ENCODE data around the gene ADCY9.

- TF ChIP-seq, protein P1, sequence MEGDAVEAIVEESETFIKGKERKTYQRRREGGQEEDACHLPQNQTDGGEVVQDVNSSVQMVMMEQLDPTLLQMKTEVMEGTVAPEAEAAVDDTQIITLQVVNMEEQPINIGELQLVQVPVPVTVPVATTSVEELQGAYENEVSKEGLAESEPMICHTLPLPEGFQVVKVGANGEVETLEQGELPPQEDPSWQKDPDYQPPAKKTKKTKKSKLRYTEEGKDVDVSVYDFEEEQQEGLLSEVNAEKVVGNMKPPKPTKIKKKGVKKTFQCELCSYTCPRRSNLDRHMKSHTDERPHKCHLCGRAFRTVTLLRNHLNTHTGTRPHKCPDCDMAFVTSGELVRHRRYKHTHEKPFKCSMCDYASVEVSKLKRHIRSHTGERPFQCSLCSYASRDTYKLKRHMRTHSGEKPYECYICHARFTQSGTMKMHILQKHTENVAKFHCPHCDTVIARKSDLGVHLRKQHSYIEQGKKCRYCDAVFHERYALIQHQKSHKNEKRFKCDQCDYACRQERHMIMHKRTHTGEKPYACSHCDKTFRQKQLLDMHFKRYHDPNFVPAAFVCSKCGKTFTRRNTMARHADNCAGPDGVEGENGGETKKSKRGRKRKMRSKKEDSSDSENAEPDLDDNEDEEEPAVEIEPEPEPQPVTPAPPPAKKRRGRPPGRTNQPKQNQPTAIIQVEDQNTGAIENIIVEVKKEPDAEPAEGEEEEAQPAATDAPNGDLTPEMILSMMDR (IDR thresholded peaks at IDR 0.05; ENCODE audit: insufficient read depth, low read depth, low read length) = no peak
- no peak for TF ChIP-seq EZH2 (IDR thresholded peaks at IDR 0.05; ENCODE audit: insufficient read depth, low read length)
Observed at GRCh38 chr16:4048481-4048880, 67.8 kb downstream of the ADCY9 start.

Measured in astrocyte (in vitro differentiated cells and primary cell).